Mononuclear cell (primary cell): Measurements from ENCODE around the gene IFI35. TPM values are rescaled to one million over a fixed set of nuclear protein-coding genes. Genes with fewer than 3 reads are reported as not detected.
"Not testable (repeated sequence)": the region's sequence is repeated elsewhere in the genome, so short reads cannot be mapped to it uniquely, and the experiment has no call there.

Source experiments
- H3K27me3 ChIP-seq: 2 replicates; pipeline ENCODE4 v1.6.0; 2011; ENCODE audit warnings: low read length, control low read depth; ENCODE audit not compliant: insufficient read depth
- H3K4me1 ChIP-seq: 2 replicates; pipeline ENCODE4 v1.5.1; 2011; ENCODE audit warnings: mild to moderate bottlenecking, low read length, control low read depth; ENCODE audit not compliant: insufficient read depth
- H3K4me3 ChIP-seq: 2 replicates; pipeline ENCODE4 v1.5.1; 2011; ENCODE audit warnings: mild to moderate bottlenecking, low read length, moderate library complexity
- H3K9me3 ChIP-seq: 2 replicates; pipeline ENCODE4 v1.5.1; 2011; ENCODE audit warnings: low read depth, mild to moderate bottlenecking, control low read depth, low read length
- total RNA-seq: library from RNA; depleted of rRNA; stranded (reverse); fragments of >200 nt; gene quantifications from one replicate; pipeline ENCODE4 v1.2.3, GENCODE V29; 2012

Gene IFI35
- total RNA-seq, 1 donor: 9.6 TPM

- peaks cover 29% of the 10 kb centered on the region for H3K4me1 ChIP-seq
- H3K27me3 ChIP-seq: no peaks in the 10 kb centered on the region
Measured at GRCh38 chr17:43026595-43026994, 20.0 kb downstream of the IFI35 start.

DNA sequence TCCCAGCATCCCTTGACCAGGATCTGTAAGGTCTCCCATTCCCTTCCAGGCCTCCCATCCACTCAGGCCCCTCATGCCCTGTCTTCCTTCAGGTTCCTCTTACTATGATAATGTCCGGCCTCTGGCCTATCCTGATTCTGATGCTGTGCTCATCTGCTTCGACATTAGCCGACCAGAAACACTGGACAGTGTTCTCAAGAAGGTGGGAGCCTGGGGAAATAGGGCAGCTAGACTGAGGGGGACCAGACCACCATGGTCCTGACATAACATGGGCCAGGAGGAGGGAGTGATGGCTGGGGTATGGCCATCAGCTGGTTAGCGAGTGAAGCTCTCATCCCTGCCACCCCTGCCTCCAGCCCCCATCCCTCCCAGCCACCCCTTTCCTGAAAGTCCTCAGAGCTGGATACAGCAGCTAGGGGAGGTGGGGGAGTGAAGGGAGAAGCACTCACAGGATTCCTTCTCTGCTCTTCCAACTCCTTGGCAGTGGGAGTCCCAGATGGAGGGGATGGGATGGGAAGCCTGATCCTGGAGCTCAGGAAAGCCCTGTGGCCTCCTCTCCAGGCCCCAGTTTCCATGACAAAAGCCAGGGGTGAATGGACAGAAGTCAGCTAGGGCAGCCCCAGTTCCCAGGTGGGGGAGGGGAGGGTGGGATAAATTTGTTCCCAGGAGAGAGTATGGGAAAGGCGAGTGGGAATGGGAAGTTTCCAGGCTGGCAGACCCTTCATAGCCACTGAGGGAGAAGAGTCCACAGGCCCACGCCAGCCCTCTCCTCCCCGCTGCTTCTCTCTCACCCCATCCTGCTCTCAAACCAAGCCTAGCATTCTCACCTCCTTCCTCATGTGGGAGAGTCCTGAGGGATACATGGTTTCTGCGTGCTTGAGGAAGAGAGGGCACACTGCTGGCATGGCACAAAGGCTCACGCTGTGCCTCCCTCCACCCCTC, 20.8 kb downstream of the IFI35 start:
- H3K9me3 ChIP-seq: no peaks in the 10 kb centered on the region
- peaks cover 26% of the 10 kb centered on the region for H3K4me1 ChIP-seq
- H3K4me3 ChIP-seq: no peak overlapping the region
- H3K27me3 ChIP-seq: no peaks in the 10 kb centered on the region

More at GRCh38 chr17:43026595-43026994, 20.0 kb downstream of the IFI35 start:
- no peak overlapping the region for H3K4me3 ChIP-seq
- no peaks in the 10 kb centered on the region for H3K9me3 ChIP-seq

DNA sequence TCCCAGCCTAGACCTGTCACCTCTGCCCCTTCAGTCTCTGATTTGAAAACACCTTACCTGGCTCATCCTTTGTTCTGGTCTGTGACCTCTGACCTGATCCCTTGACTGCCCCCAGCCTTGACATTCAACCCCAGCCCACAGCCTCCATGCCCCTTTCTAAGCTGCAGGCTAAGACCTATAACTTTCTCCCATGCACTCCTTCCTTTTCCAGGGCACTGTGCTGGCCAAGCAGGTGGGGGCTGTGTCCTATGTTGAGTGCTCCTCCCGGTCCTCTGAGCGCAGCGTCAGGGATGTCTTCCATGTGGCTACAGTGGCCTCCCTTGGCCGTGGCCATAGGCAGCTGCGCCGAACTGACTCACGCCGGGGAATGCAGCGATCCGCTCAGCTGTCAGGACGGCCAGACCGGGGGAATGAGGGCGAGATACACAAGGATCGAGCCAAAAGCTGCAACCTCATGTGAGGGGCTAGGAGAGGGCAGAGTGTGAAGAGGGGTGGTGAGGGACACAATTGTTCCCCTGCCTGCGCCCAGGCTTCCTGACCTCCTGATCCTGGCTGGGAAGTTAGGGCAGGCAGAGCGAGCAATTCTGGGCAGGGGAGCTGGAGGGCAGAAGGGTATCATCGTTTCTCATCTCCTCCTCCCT, 21.8 kb downstream of the IFI35 start:
- H3K4me3 ChIP-seq: no peak overlapping the region
- H3K27me3 ChIP-seq: no peaks in the 10 kb centered on the region
- no peaks in the 10 kb centered on the region for H3K9me3 ChIP-seq
- H3K4me1 ChIP-seq: peaks cover 19% of the 10 kb centered on the region

GRCh38 chr17:43030137-43030767, 23.7 kb downstream of the IFI35 start:
- peaks cover 4% of the 10 kb centered on the region for H3K4me1 ChIP-seq
- no peak overlapping the region for H3K4me3 ChIP-seq
- H3K27me3 ChIP-seq: no peaks in the 10 kb centered on the region
- no peaks in the 10 kb centered on the region for H3K9me3 ChIP-seq

DNA sequence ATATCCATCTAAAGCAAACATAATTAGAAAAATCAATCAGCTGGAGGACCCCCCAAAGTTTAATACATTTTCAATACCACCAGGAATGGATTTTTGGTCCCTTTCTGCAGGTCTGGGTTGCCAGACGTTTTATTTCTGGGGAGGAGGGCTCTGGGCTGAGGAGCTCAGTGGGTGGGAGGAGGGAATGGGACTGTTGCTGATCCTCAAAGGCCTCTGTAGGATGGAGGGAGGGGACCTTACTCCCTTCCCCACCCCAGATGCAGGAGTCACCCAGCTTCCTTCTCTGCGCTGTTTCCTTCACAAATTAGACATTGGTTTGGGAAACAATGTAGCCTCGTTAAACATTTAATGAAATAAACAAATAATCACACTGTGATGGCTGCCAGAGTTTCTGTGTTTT, 25.1 kb downstream of the IFI35 start:
- H3K4me1 ChIP-seq: peaks cover 4% of the 10 kb centered on the region
- no peaks in the 10 kb centered on the region for H3K27me3 ChIP-seq
- no peaks in the 10 kb centered on the region for H3K9me3 ChIP-seq
- no peak overlapping the region for H3K4me3 ChIP-seq

DNA sequence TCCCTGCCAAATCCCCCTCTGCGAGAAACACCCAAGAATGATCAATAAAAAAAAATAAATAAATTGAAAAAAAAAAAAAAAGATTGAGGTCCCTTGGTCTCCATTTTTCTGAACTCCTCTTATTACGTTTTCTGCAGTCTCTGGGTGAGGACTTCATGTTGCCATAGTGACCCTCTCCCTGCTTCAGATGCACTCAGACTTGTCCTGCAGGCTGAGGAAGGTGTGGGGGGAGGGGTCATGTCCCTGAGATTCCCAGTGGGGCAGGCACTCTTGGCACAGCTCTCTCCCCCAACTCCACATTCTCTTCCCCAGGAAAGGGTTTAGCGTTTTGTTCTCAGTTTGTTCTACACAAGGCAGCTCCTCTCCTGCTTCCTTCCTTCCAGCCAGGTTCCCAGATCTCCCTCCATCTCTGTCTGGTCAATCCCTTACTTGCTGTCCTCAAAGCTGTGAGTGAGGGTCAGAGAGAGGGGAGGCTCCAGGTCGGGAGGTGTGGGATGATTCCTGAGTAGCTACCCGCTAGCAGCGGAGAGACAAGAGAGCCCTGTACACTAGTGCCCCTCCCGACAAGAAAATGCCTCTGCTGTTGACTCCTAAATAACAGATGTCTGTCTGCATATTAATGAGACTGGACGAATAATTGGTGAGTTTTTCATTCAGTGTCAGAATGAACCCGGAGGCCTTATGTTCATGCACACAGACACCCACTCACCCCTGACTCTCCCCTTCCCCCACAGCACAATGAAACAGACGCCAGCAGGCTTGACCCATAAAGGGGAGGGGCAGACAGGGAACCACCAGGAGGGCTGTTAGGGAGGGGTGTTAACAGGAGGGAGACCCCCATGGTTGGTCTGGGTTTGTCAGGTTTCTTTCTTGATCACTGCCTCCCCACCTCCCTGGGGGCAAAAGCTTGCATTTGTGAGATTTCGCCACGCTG, 27.6 kb downstream of the IFI35 start:
- Histone ChIP-seq H3K4me1 (peaks cover 4% of the 10 kb centered on the region), H3K9me3 (no peaks in the 10 kb centered on the region), H3K4me3 (no peak overlapping the region), H3K27me3 (no peaks in the 10 kb centered on the region)

- Histone ChIP-seq H3K27me3 (no peaks in the 10 kb centered on the region), H3K4me3 (no peak overlapping the region), H3K4me1 (peaks cover 2% of the 10 kb centered on the region), H3K9me3 (no peaks in the 10 kb centered on the region)
Measured at GRCh38 chr17:43034894-43035293, 28.3 kb downstream of the IFI35 start.

GRCh38 chr17:43039646-43040045, 33.1 kb downstream of the IFI35 start:
- no peaks in the 10 kb centered on the region for H3K9me3 ChIP-seq
- no peaks in the 10 kb centered on the region for H3K4me1 ChIP-seq
- H3K27me3 ChIP-seq: no peaks in the 10 kb centered on the region
- H3K4me3 ChIP-seq: no peak overlapping the region

DNA sequence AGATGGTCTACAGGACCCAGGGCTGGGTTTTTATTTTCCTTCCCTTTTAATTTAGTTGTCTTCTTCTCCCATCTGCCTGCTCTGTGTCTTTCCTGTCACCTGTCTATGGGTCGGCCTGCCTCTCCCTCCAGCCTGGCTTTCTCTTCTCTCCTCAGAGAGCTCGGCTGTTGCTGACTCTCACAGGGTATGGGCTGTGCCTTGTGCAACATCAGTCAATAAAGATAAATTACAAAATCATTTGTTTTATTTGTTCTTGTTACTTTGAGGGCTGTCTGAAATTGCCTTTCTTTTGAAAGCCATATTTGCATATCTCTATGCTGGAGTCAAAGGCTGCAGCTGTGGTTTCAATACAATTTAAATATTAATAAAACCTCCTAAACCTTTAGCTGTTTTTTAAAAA, 34.1 kb downstream of the IFI35 start:
- H3K9me3 ChIP-seq: no peaks in the 10 kb centered on the region
- H3K27me3 ChIP-seq: no peaks in the 10 kb centered on the region
- no peak overlapping the region for H3K4me3 ChIP-seq
- no peaks in the 10 kb centered on the region for H3K4me1 ChIP-seq

DNA sequence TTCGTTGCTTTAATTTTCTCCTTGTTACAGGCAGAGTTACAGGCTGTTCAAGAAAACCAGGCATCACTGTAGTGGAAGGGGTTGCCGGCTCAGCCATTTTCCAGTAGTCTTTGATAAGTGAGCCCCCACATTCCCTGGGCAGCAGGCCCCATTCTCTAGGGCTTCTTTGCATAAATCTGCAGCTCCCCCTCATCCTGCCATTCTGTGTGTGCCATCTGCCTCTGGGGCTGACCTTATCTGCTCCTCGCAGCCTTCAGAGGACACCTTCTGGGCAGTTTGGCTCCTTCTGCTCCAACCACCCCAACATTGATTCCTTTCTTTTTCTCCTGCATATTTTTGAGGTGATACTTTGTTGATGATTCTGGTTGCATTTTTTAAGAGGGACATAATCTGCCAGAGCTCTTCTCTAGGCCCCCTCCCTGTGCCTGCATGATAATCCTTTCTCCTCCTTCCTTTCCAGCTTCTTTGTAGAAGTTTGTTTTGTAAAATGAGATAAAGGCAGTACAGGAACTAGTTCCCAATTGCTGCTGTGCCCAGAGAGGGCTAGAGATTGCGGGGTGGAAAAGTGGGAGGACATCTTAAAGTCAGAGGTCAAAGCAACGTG, 35.5 kb downstream of the IFI35 start:
- H3K4me3 ChIP-seq: no peak overlapping the region

GRCh38 chr17:43043307-43043706, 36.7 kb downstream of the IFI35 start:
- no peak overlapping the region for H3K4me3 ChIP-seq
- no peaks in the 10 kb centered on the region for H3K27me3 ChIP-seq
- no peaks in the 10 kb centered on the region for H3K9me3 ChIP-seq
- H3K4me1 ChIP-seq: no peaks in the 10 kb centered on the region

More for the DNA sequence above, 35.5 kb downstream of the IFI35 start:
- Histone ChIP-seq H3K4me1 (no peaks in the 10 kb centered on the region), H3K27me3 (no peaks in the 10 kb centered on the region), H3K9me3 (no peaks in the 10 kb centered on the region)

GRCh38 chr17:43044024-43044423, 37.4 kb downstream of the IFI35 start:
- Histone ChIP-seq H3K4me1 (no peaks in the 10 kb centered on the region), H3K4me3 (no peak overlapping the region), H3K9me3 (no peaks in the 10 kb centered on the region), H3K27me3 (no peaks in the 10 kb centered on the region)

DNA sequence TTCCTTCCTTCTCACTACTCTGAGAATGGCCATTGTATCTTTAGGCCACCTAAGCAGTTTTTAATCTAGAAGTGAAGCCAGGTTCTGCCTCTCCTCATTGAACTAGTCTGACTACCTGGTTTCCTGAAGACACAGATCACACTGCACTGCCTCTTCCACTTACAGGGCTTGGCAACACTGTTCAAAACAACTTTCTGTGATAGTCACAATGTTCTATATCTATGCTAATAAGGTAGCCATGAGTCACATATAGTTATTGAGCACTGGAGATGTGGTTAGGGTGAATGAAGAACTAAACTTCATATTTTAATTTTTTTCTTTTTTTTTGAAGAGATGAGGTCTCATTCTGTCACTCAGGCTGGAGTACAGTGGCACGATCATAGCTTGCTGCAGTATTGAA, 45.4 kb downstream of the IFI35 start:
- no peaks in the 10 kb centered on the region for H3K4me1 ChIP-seq
- no peaks in the 10 kb centered on the region for H3K27me3 ChIP-seq
- H3K4me3 ChIP-seq: no peak overlapping the region
- H3K9me3 ChIP-seq: no peaks in the 10 kb centered on the region

DNA sequence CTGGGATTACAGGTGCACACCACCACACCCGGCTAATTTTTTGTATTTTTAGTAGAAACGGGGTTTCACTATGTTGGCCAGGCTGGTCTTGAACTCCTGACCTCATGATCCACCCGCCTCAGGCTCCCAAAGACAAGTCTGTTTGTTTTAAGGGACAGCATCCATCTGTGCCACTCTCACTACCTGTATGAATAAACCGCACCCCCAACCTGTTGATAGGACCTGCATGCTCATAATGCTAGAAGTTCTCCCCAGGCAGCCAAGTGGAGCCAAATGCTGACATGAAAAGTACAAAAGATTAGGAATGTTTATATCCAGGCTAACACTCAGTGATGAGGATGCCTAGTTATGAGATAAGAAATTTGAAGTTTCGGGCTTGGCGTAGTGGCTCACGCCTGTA, 46.4 kb downstream of the IFI35 start:
- H3K9me3 ChIP-seq, H3K27me3 ChIP-seq, H3K4me3 ChIP-seq, H3K4me1 ChIP-seq: not testable (repeated sequence)
